ENCODE measurements around the gene LDAH. TPM values are rescaled to one million over a fixed set of nuclear protein-coding genes. Genes with fewer than 3 reads are reported as not detected.

Gene LDAH
- total RNA-seq, 1 experiment from 2014 or later, result 27.4 TPM

DNA sequence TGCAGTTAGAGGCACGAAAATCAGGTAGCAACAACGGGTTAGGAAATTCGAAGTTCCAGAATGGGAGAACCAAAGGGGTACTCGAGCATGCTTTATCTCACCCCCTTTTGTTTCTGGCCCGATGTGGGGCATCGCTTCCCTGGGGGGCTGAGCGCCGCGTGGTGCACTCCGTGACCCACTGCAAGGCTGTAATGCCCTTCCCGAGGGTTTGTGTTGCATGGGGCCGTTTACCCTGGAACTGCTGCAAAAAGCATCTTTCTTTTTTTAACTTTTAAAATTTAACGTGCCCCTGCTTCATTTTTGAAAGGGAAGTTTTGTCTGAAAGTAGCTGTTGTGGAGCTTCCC, 151.2 kb downstream of the LDAH start:
- Histone ChIP-seq H3K27ac (ENCODE audit: low read depth, low read length, poor library complexity, severe bottlenecking) (no peak overlapping the region), H3K4me1 (ENCODE audit: insufficient read depth, low read length, poor library complexity, severe bottlenecking) (peaks cover under 1% of the 10 kb centered on the region), H3K27me3 (replicated peaks; ENCODE audit: insufficient read depth, low read depth, low read length, poor library complexity) (peaks cover 74% of the 10 kb centered on the region), H3K9me3 (ENCODE audit: low read depth, low read length, poor library complexity, severe bottlenecking) (no peaks in the 10 kb centered on the region), H3K36me3 (ENCODE audit: insufficient read depth, low read length, poor library complexity, severe bottlenecking) (no peaks in the 10 kb centered on the region), H3K4me3 (ENCODE audit: low read depth, low read length, poor library complexity, severe bottlenecking) (no peak overlapping the region)
- intact Hi-C loops (cut with micrococcal nuclease; ENCODE audit: unreplicated experiment), result no loop called here
- TF ChIP-seq, protein P1, sequence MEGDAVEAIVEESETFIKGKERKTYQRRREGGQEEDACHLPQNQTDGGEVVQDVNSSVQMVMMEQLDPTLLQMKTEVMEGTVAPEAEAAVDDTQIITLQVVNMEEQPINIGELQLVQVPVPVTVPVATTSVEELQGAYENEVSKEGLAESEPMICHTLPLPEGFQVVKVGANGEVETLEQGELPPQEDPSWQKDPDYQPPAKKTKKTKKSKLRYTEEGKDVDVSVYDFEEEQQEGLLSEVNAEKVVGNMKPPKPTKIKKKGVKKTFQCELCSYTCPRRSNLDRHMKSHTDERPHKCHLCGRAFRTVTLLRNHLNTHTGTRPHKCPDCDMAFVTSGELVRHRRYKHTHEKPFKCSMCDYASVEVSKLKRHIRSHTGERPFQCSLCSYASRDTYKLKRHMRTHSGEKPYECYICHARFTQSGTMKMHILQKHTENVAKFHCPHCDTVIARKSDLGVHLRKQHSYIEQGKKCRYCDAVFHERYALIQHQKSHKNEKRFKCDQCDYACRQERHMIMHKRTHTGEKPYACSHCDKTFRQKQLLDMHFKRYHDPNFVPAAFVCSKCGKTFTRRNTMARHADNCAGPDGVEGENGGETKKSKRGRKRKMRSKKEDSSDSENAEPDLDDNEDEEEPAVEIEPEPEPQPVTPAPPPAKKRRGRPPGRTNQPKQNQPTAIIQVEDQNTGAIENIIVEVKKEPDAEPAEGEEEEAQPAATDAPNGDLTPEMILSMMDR (conservative IDR thresholded peaks at IDR 0.05; ENCODE audit: low read depth, low read length), result no peak
- TF ChIP-seq EZH2 (IDR thresholded peaks at IDR 0.05; ENCODE audit: borderline replicate concordance, low read depth, low read length, poor library complexity, severe bottlenecking), result no peak
- no peak for DNase-seq (ENCODE audit: low spot score)
- ChIA-PET POLR2A (ENCODE audit: low non-redundant PET) (no interaction called here), CTCF (interaction anchor here (0.6 kb wide), 1 partner anchor 11 kb away, joined by 6 read pairs; no protein-coding TSS in a partner anchor)
- BruUV-seq (replicated peaks), result no TSS peak

DNA sequence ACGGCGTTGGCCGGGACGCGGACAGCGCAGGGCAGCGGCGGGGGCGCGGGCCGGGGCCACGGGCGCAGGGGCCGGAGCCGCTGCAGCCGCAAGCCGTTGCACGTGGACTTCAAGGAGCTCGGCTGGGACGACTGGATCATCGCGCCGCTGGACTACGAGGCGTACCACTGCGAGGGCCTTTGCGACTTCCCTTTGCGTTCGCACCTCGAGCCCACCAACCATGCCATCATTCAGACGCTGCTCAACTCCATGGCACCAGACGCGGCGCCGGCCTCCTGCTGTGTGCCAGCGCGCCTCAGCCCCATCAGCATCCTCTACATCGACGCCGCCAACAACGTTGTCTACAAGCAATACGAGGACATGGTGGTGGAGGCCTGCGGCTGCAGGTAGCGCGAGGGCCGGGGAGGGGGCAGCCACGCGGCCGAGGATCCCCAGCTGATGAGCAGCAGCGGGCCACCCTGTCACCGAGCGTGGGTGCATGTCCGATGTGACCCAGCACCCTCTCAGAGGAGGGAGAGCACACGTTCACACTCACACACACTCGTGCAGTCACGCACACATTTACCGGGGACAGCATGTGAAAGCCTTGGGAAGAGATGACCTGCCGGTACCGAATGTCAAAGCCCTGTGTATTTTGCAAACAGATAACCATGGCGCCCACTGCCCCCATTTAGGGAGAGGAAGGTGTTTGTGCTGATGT, 151.7 kb downstream of the LDAH start:
- Histone ChIP-seq H3K27me3 (replicated peaks; ENCODE audit: insufficient read depth, low read depth, low read length, poor library complexity) (peaks cover 79% of the 10 kb centered on the region), H3K9me3 (ENCODE audit: low read depth, low read length, poor library complexity, severe bottlenecking) (no peaks in the 10 kb centered on the region), H3K4me1 (ENCODE audit: insufficient read depth, low read length, poor library complexity, severe bottlenecking) (peaks cover 6% of the 10 kb centered on the region), H3K36me3 (ENCODE audit: insufficient read depth, low read length, poor library complexity, severe bottlenecking) (no peaks in the 10 kb centered on the region), H3K27ac (ENCODE audit: low read depth, low read length, poor library complexity, severe bottlenecking) (no peak overlapping the region), H3K4me3 (ENCODE audit: low read depth, low read length, poor library complexity, severe bottlenecking) (no peak overlapping the region)
- BruUV-seq (replicated peaks), result no TSS peak
- TF ChIP-seq EZH2 (IDR thresholded peaks at IDR 0.05; ENCODE audit: borderline replicate concordance, low read depth, low read length, poor library complexity, severe bottlenecking), result no peak
- TF ChIP-seq, protein P1 (conservative IDR thresholded peaks at IDR 0.05; ENCODE audit: low read depth, low read length), result no peak
- intact Hi-C loops (cut with micrococcal nuclease; ENCODE audit: unreplicated experiment), result no loop called here
- ChIA-PET CTCF (interaction anchor here (0.6 to 0.9 kb wide), 3 partner anchors 9 to 13 kb away, joined by 3 to 9 read pairs (median 6); no protein-coding TSS in a partner anchor), POLR2A (ENCODE audit: low non-redundant PET) (no interaction called here)
- DNase-seq (ENCODE audit: low spot score), result no peak

DNA sequence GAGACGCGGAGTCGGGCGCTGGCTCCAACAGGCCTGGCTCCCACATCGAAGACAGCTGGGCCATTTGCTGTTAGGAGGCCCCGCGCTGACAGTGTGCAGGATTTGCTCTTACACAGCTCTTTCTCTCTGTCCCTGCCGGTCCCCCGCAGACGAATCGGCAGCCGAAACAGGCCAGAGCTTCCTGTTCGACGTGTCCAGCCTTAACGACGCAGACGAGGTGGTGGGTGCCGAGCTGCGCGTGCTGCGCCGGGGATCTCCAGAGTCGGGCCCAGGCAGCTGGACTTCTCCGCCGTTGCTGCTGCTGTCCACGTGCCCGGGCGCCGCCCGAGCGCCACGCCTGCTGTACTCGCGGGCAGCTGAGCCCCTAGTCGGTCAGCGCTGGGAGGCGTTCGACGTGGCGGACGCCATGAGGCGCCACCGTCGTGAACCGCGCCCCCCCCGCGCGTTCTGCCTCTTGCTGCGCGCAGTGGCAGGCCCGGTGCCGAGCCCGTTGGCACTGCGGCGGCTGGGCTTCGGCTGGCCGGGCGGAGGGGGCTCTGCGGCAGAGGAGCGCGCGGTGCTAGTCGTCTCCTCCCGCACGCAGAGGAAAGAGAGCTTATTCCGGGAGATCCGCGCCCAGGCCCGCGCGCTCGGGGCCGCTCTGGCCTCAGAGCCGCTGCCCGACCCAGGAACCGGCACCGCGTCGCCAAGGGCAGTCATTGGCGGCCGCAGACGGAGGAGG, 152.4 kb downstream of the LDAH start:
- Histone ChIP-seq H3K27ac (ENCODE audit: low read depth, low read length, poor library complexity, severe bottlenecking) (no peak overlapping the region), H3K9me3 (ENCODE audit: low read depth, low read length, poor library complexity, severe bottlenecking) (no peaks in the 10 kb centered on the region), H3K36me3 (ENCODE audit: insufficient read depth, low read length, poor library complexity, severe bottlenecking) (no peaks in the 10 kb centered on the region), H3K27me3 (replicated peaks; ENCODE audit: insufficient read depth, low read depth, low read length, poor library complexity) (peaks cover 87% of the 10 kb centered on the region), H3K4me1 (ENCODE audit: insufficient read depth, low read length, poor library complexity, severe bottlenecking) (peaks cover 6% of the 10 kb centered on the region), H3K4me3 (ENCODE audit: low read depth, low read length, poor library complexity, severe bottlenecking) (no peak overlapping the region)
- DNase-seq (ENCODE audit: low spot score), result no peak
- no TSS peak for BruUV-seq (replicated peaks)
- peak; percentile 65 for TF ChIP-seq EZH2 (IDR thresholded peaks at IDR 0.05; ENCODE audit: borderline replicate concordance, low read depth, low read length, poor library complexity, severe bottlenecking)
- TF ChIP-seq, protein P1 (conservative IDR thresholded peaks at IDR 0.05; ENCODE audit: low read depth, low read length), result no peak
- POLR2A ChIA-PET (ENCODE audit: low non-redundant PET), result no interaction called here
- intact Hi-C loops (cut with micrococcal nuclease; ENCODE audit: unreplicated experiment), result no loop called here
- CTCF ChIA-PET, result interaction anchor here (0.6 to 0.9 kb wide), 2 partner anchors 9 to 12 kb away, joined by 3 to 9 read pairs; no protein-coding TSS in a partner anchor
